ENCODE measurements around the gene IL16.

Gene IL16

GRCh38 chr15:81284256-81285031 is 87.8 kb downstream of the IL16 start:
- peak in 1 of 2 experiments; percentile 33 for DNase-seq (ENCODE audit: low read depth in 1 of 2, low spot score in 1 of 2)
- H3K27me3 ChIP-seq (ENCODE audit: insufficient read depth, poor library complexity, severe bottlenecking), result no peaks in the 10 kb centered on the region
- no peak for TF ChIP-seq POLR2AphosphoS5 (IDR thresholded peaks at IDR 0.05; ENCODE audit: low read depth)
- TF ChIP-seq CTCF (IDR thresholded peaks at IDR 0.05; ENCODE audit: insufficient read depth, low read length), result no peak
- no peak for TF ChIP-seq GABPA (IDR thresholded peaks at IDR 0.05; ENCODE audit: low read depth)
- no peak for TF ChIP-seq REST (IDR thresholded peaks at IDR 0.05; ENCODE audit: insufficient replicate concordance, low read depth)
- TF ChIP-seq SPI1 (IDR thresholded peaks at IDR 0.05; ENCODE audit: borderline replicate concordance, low read depth), result no peak
- H3K4me3 ChIP-seq (replicated peaks; ENCODE audit: insufficient read depth, low read length), result no peak overlapping the region
- H3K27ac ChIP-seq (replicated peaks), result no peak overlapping the region

GRCh38 chr15:81285461-81285860 is 88.8 kb downstream of the IL16 start:
- no peak for DNase-seq (ENCODE audit: low read depth in 1 of 2, low spot score in 1 of 2)
- no peak overlapping the region for H3K4me3 ChIP-seq (replicated peaks; ENCODE audit: insufficient read depth, low read length)
- no peak for TF ChIP-seq CTCF (IDR thresholded peaks at IDR 0.05; ENCODE audit: insufficient read depth, low read length)
- TF ChIP-seq POLR2AphosphoS5 (IDR thresholded peaks at IDR 0.05; ENCODE audit: low read depth), result no peak
- TF ChIP-seq GABPA (IDR thresholded peaks at IDR 0.05; ENCODE audit: low read depth), result no peak
- TF ChIP-seq SPI1 (IDR thresholded peaks at IDR 0.05; ENCODE audit: borderline replicate concordance, low read depth), result no peak
- TF ChIP-seq REST (IDR thresholded peaks at IDR 0.05; ENCODE audit: insufficient replicate concordance, low read depth), result no peak
- no peak overlapping the region for H3K27ac ChIP-seq (replicated peaks)
- H3K27me3 ChIP-seq (ENCODE audit: insufficient read depth, poor library complexity, severe bottlenecking), result no peaks in the 10 kb centered on the region

- DNase-seq (ENCODE audit: low read depth in 1 of 2, low spot score in 1 of 2), result no peak
- no peak overlapping the region for H3K27ac ChIP-seq (replicated peaks)
- no peak overlapping the region for H3K4me3 ChIP-seq (replicated peaks; ENCODE audit: insufficient read depth, low read length)
- no peaks in the 10 kb centered on the region for H3K27me3 ChIP-seq (ENCODE audit: insufficient read depth, poor library complexity, severe bottlenecking)
- TF ChIP-seq GABPA (IDR thresholded peaks at IDR 0.05; ENCODE audit: low read depth) (no peak), POLR2AphosphoS5 (IDR thresholded peaks at IDR 0.05; ENCODE audit: low read depth) (no peak), REST (IDR thresholded peaks at IDR 0.05; ENCODE audit: insufficient replicate concordance, low read depth) (no peak)
Observed at GRCh38 chr15:81286621-81287121, 90.0 kb downstream of the IL16 start.

Data from HL-60 (cell line).